Left forelimb (tissue), 1 donor: ENCODE measurements around the gene DSCAML1.
A peak's percentile ranks its signal among the peaks of the same experiment; 100 is the strongest.

Experiments used
- DNase-seq: peaks from one replicate; pipeline ENCODE4 v3.0.0-alpha.2; 2018; ENCODE audit warnings: low spot score

Gene DSCAML1

GRCh38 chr11:117663821-117664220 lies 133.2 kb downstream of the DSCAML1 start:
- DNase-seq, result peak; percentile 71

GRCh38 chr11:117663414-117663813 lies 133.6 kb downstream of the DSCAML1 start:
- DNase-seq, result no peak

- DNase-seq, result no peak
Observed at GRCh38 chr11:117662671-117663269, 134.2 kb downstream of the DSCAML1 start.

- DNase-seq, result no peak
Observed at GRCh38 chr11:117662255-117662654, 134.8 kb downstream of the DSCAML1 start.

- no peak for DNase-seq
Observed at GRCh38 chr11:117658809-117659208, 138.2 kb downstream of the DSCAML1 start.

GRCh38 chr11:117657794-117658193 lies 139.2 kb downstream of the DSCAML1 start:
- DNase-seq, result no peak

- no peak for DNase-seq
Observed at GRCh38 chr11:117654281-117655255, 142.4 kb downstream of the DSCAML1 start.

GRCh38 chr11:117652521-117652920 lies 144.5 kb downstream of the DSCAML1 start:
- DNase-seq, result no peak

GRCh38 chr11:117649296-117650055 lies 147.5 kb downstream of the DSCAML1 start:
- no peak for DNase-seq

- DNase-seq, result no peak
Observed at GRCh38 chr11:117647872-117648271, 149.1 kb downstream of the DSCAML1 start.

- DNase-seq, result no peak
Observed at GRCh38 chr11:117647207-117647606, 149.8 kb downstream of the DSCAML1 start.

- DNase-seq, result no peak
Observed at GRCh38 chr11:117646411-117646810, 150.6 kb downstream of the DSCAML1 start.

GRCh38 chr11:117644403-117645155 lies 152.4 kb downstream of the DSCAML1 start:
- DNase-seq, result no peak

- DNase-seq, result no peak
Observed at GRCh38 chr11:117643606-117644300, 153.3 kb downstream of the DSCAML1 start.

- no peak for DNase-seq
Observed at GRCh38 chr11:117642835-117643234, 154.2 kb downstream of the DSCAML1 start.

- no peak for DNase-seq
Observed at GRCh38 chr11:117642396-117642795, 154.6 kb downstream of the DSCAML1 start.

GRCh38 chr11:117641008-117641915 lies 155.8 kb downstream of the DSCAML1 start:
- DNase-seq, result no peak

- no peak for DNase-seq
Observed at GRCh38 chr11:117640041-117640440, 157.0 kb downstream of the DSCAML1 start.

- no peak for DNase-seq
Observed at GRCh38 chr11:117639601-117640000, 157.4 kb downstream of the DSCAML1 start.

- DNase-seq, result no peak
Observed at GRCh38 chr11:117638911-117639543, 158.0 kb downstream of the DSCAML1 start.
